Right lobe of liver (tissue), 6 donors: ENCODE measurements around the gene REXO5. TPM values are rescaled to one million over a fixed set of nuclear protein-coding genes. Genes with fewer than 3 reads are reported as not detected.
A peak's percentile ranks its signal among the peaks of the same experiment; 100 is the strongest.

Experiments
- ATAC-seq, 4 donors: fragments of 200-7000 bp; cut with Tn5 transposase; one replicate each; pipeline ENCODE4 v1.9.1; 2020; ENCODE audit warnings: mild to moderate bottlenecking in 4 of 4, moderate library complexity in 4 of 4
- DNase-seq, 3 donors: peaks; one replicate each; pipeline ENCODE4 v3.0.0-alpha.2; 2020
- H3K27ac ChIP-seq, 3 donors: fragments of 200-600 bp; one replicate each; pipeline ENCODE4 v1.8.0; 2022
- H3K27me3 ChIP-seq, 2 donors: fragments of 200-600 bp; one replicate each; pipeline ENCODE4 v1.8.0; 2022
- H3K36me3 ChIP-seq, 4 donors: fragments of 200-600 bp; sonication (generic) in 1 of 4; one replicate each; pipeline versions ENCODE4 v1.5.1 to v1.8.0; 2017 to 2022; ENCODE audit warnings: control low read depth in 1 of 4
- H3K4me1 ChIP-seq, 4 donors: fragments of 200-600 bp; sonication (generic) in 1 of 4; one replicate each; pipeline versions ENCODE4 v1.5.1 to v1.8.0; 2017 to 2022; ENCODE audit warnings: control low read depth in 1 of 4
- H3K4me3 ChIP-seq, 3 donors: fragments of 200-600 bp; one replicate each; pipeline ENCODE4 v1.8.0; 2022
- H3K9me3 ChIP-seq, 4 donors: fragments of 200-600 bp; sonication (generic) in 1 of 4; one replicate each; pipeline versions ENCODE4 v1.5.1 to v1.8.0; 2017 to 2022; ENCODE audit warnings: control low read depth in 1 of 4
- POLR2A ChIP-seq: fragments of 450-650 bp; IDR thresholded peaks from one replicate; pipeline ENCODE4 v1.6.1; 2017; ENCODE audit warnings: antibody characterized with exemption, mild to moderate bottlenecking
- WGBS: methylation state at CpG from one replicate; pipeline ENCODE4 v1.1.6; 2018; ENCODE audit warnings: low coverage, low lambda C conversion rate; ENCODE audit not compliant: insufficient coverage; ENCODE audit errors: missing lambda C conversion rate; 5-methylcytosine and 5-hydroxymethylcytosine counted together
- intact Hi-C, 2 donors: fragments of 100-400 bp; cut with DNase I; formaldehyde crosslinking; loops; one replicate each; pipeline versions ENCODE4 v1.11.2 to v1.14.1; 2022
- total RNA-seq, 6 experiments: library from RNA; depleted of rRNA in 2 of 6; stranded (reverse); fragments of >200 nt in 2 of 6; fragmentation: NEBNext Ultra II Directional in 3 of 6; extraction: Animal tissue kit (Norgen Biotek cat#: 25700) in 3 of 6; gene quantifications; one replicate each; pipeline versions ENCODE4 v1.1.0 to v1.2.4, GENCODE V29; 2016 to 2023
- TF ChIP-seq, protein P1 (sequence below), 4 donors: fragments of 200-600 bp in 3 of 4; fragments of 450-650 bp in 1 of 4; IDR thresholded peaks; one replicate each; pipeline versions ENCODE4 v1.5.1 to v1.8.0; 2016 to 2022; ENCODE audit warnings: antibody characterized with exemption in 4 of 4, mild to moderate bottlenecking in 2 of 4
- donor health status: DM: no; HTN: yes; CAD: no.
- donor health status: DM: no; HTN: no; CAD: no.
- donor health status: DM: no; HTN: no; CAD: no.
- donor health status: DM: no; HTN: yes; CAD: no.
- donor health status: DM: no; HTN: yes; CAD: no.

The REXO5 gene
- total RNA-seq, 6 experiments from 2014 or later = 1.1 to 2.9 (median 2.4) TPM

DNA sequence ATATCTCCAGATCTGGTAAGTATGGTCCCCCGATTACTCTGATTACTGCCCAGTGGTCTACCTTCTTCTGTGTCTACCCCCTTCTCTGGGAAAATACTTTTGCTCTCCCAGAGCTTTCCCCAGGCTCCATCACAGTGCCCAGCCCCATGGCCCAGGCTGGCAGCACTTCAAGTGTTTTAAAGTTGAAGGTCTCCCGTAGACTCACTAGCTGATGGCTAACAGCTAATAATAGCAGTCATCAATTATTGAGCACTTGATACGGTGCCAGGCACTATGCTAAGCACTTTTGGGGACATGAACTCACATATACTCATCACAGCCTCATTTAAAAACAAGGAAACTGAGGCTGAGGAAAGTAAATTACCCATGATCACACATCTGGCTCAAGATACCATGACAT lies 60.5 kb downstream of the REXO5 start:
- Histone ChIP-seq H3K4me3 (no peak overlapping the region), H3K27ac (no peak overlapping the region), H3K9me3 (no peaks in the 10 kb centered on the region), H3K27me3 (no peaks in the 10 kb centered on the region), H3K4me1 (peaks cover 0 to 48% (median 16%) of the 10 kb centered on the region in 4 donors), H3K36me3 (peaks cover 0 to 5% (median 3%) of the 10 kb centered on the region in 4 donors)
- DNase-seq (no peak), ATAC-seq (peak in 1 of 4 donors; percentile 30)
- TF ChIP-seq POLR2A = no peak
- TF ChIP-seq, protein P1, sequence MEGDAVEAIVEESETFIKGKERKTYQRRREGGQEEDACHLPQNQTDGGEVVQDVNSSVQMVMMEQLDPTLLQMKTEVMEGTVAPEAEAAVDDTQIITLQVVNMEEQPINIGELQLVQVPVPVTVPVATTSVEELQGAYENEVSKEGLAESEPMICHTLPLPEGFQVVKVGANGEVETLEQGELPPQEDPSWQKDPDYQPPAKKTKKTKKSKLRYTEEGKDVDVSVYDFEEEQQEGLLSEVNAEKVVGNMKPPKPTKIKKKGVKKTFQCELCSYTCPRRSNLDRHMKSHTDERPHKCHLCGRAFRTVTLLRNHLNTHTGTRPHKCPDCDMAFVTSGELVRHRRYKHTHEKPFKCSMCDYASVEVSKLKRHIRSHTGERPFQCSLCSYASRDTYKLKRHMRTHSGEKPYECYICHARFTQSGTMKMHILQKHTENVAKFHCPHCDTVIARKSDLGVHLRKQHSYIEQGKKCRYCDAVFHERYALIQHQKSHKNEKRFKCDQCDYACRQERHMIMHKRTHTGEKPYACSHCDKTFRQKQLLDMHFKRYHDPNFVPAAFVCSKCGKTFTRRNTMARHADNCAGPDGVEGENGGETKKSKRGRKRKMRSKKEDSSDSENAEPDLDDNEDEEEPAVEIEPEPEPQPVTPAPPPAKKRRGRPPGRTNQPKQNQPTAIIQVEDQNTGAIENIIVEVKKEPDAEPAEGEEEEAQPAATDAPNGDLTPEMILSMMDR (IDR thresholded peaks at IDR 0.05) = no peak
- intact Hi-C loops = no loop called here
- WGBS = 53% methylated on average over 2 of the region's 3 CpGs

DNA sequence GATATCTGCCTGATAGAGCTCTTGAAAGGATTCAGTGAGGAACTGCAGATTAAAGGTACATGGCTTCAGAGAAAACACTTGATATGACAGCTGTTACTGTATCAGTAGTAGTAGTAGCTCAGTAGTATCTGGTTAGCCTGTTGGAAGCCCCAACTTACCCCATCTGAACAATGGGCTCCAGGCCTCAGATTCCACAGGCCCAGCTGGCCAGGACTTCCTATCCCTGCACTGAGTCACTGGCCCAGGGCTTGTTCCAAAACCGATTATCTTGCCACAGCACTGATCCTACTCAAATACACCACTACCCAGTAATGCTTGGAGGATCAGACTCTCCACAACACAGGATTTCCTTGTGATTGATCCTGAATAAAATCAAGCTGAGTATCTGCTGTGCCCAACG lies 61.3 kb downstream of the REXO5 start:
- no peaks in the 10 kb centered on the region for H3K27me3 ChIP-seq
- 85% methylated on average over 2 of the region's 2 CpGs for WGBS
- no peak overlapping the region for H3K27ac ChIP-seq
- no peak for TF ChIP-seq POLR2A
- TF ChIP-seq, protein P1 (IDR thresholded peaks at IDR 0.05) = no peak
- no peaks in the 10 kb centered on the region for H3K36me3 ChIP-seq
- no peak for DNase-seq
- no peak overlapping the region for H3K4me3 ChIP-seq
- no peak for ATAC-seq
- intact Hi-C loops = no loop called here
- H3K4me1 ChIP-seq = peaks cover 0 to 56% (median 20%) of the 10 kb centered on the region in 4 donors
- no peaks in the 10 kb centered on the region for H3K9me3 ChIP-seq

DNA sequence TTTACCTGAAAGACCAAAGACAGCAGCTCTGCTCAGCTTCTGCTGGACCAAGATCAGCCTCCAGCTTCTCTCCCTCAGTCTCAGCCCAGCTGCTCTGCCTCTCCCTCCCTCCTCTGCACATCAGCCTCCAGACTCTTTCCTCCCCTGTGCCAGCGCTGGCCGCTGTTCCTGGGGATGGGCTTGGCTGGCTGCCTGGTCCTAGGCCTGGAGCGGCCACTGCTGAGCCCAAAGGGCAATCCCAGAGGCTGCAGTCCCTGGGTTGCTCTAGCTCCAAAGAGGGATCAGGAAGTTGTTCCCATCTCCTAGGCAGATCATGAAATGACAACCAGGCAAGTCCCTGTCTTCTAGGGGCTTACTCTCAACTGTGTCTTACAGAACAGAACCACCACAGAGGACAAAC lies 62.6 kb downstream of the REXO5 start:
- Histone ChIP-seq H3K9me3 (no peaks in the 10 kb centered on the region), H3K36me3 (no peaks in the 10 kb centered on the region), H3K27ac (peak overlapping the region in 1 of 3 donors; percentile 31), H3K4me3 (no peak overlapping the region), H3K4me1 (peaks cover 0 to 69% (median 25%) of the 10 kb centered on the region in 4 donors), H3K27me3 (no peaks in the 10 kb centered on the region)
- peak; percentile 24 for TF ChIP-seq POLR2A
- TF ChIP-seq, protein P1 (IDR thresholded peaks at IDR 0.05) = no peak
- intact Hi-C loops = no loop called here
- peak; percentile 92 to 95 (median 95) for DNase-seq
- 14% methylated on average over 2 of the region's 3 CpGs for WGBS
- ATAC-seq = peak; percentile 84 to 98 (median 96)

DNA sequence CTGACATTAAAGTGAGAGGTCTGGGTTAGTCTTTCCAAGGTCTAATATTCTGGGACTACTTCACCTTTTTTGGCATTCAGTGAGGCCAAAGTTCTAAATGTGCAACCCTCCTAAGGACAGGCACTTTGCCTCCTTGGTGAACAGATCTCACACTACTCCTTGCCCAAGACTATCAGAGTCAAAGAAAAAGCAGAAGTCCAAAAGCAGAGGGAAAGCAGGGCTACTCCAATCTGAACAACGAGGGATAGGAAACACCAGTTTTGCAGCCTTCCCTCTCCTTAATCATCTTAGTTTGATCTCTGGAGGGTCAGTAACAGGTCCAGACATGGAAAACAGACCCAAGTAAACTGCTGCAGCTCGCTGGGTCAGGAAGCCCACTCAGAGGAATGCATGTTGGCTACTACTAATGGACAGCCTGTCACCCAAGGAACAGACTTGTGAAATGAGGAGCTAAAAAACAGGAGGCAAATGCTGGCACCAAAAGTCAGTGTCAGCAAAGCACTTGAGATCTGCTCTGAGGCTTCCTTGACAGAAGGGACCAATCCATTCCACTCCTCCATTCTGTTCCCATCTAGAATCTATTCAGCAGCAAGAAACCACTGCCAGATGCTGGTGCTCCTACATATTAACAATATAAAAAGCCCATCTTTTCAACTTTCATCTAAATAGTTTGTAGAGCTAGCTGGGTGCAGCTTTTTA lies 63.9 kb downstream of the REXO5 start:
- Histone ChIP-seq H3K4me1 (peaks cover 0 to 79% (median 29%) of the 10 kb centered on the region in 4 donors), H3K27ac (peak overlapping the region in 1 of 3 donors; percentile 8), H3K36me3 (no peaks in the 10 kb centered on the region), H3K9me3 (no peaks in the 10 kb centered on the region), H3K27me3 (no peaks in the 10 kb centered on the region), H3K4me3 (no peak overlapping the region)
- no peak for DNase-seq
- intact Hi-C loops = no loop called here
- no peak for ATAC-seq
- TF ChIP-seq POLR2A = no peak
- TF ChIP-seq, protein P1 (IDR thresholded peaks at IDR 0.05) = no peak
- WGBS = 73% methylated on average over 2 of the region's 2 CpGs
